GM18951 (cell line): Measurements from ENCODE around the gene KRT32.
"Not testable (repeated sequence)": the region's sequence is repeated elsewhere in the genome, so short reads cannot be mapped to it uniquely, and the experiment has no call there.

Source experiments
- POLR2A ChIP-seq: IDR thresholded peaks from 4 replicates; pipeline ENCODE4 v1.6.1; 2011; ENCODE audit warnings: mild to moderate bottlenecking; ENCODE audit not compliant: insufficient read length, insufficient read depth; ENCODE audit errors: extremely low read depth
- in situ Hi-C: fragments of 300-500 bp; cut with MboI; formaldehyde crosslinking; loops from one replicate; pipeline ENCODE4 v1.12.0; 2022; ENCODE audit warnings: low sequenced_read_pairs, mixed read lengths, inconsistent platforms; ENCODE audit not compliant: unreplicated experiment

The KRT32 gene

GRCh38 chr17:41444640-41445039 is 22.5 kb downstream of the KRT32 start:
- in situ Hi-C loops, result no loop called here
- TF ChIP-seq POLR2A, result no peak

- no peak for TF ChIP-seq POLR2A
- in situ Hi-C loops, result no loop called here
Measured at GRCh38 chr17:41444186-41444585, 23.0 kb downstream of the KRT32 start.

- in situ Hi-C loops, result no loop called here
- TF ChIP-seq POLR2A, result no peak
Measured at GRCh38 chr17:41442739-41443138, 24.4 kb downstream of the KRT32 start.

GRCh38 chr17:41440531-41441033 is 26.6 kb downstream of the KRT32 start, which contains the start of gene KRT38:
Gene KRT38 (minus strand): TSS chr17:41440983. CDS start chr17:41440921, 62 bp downstream.
- in situ Hi-C loops, result no loop called here
- TF ChIP-seq POLR2A, result no peak

- no peak for TF ChIP-seq POLR2A
- in situ Hi-C loops, result no loop called here
Measured at GRCh38 chr17:41439375-41439774, 27.8 kb downstream of the KRT32 start.

- in situ Hi-C loops, result no loop called here
- no peak for TF ChIP-seq POLR2A
Measured at GRCh38 chr17:41437769-41438168, 29.4 kb downstream of the KRT32 start.

- in situ Hi-C loops, result no loop called here
- no peak for TF ChIP-seq POLR2A
Measured at GRCh38 chr17:41437254-41437653, 29.9 kb downstream of the KRT32 start.

GRCh38 chr17:41434415-41434814 is 32.8 kb downstream of the KRT32 start:
- TF ChIP-seq POLR2A, result no peak
- in situ Hi-C loops, result no loop called here

- in situ Hi-C loops, result no loop called here
- TF ChIP-seq POLR2A, result no peak
Measured at GRCh38 chr17:41434005-41434404, 33.2 kb downstream of the KRT32 start.

- in situ Hi-C loops, result no loop called here
- TF ChIP-seq POLR2A, result no peak
Measured at GRCh38 chr17:41433586-41433985, 33.6 kb downstream of the KRT32 start.

GRCh38 chr17:41430376-41430775 is 36.8 kb downstream of the KRT32 start:
- in situ Hi-C loops, result not testable (repeated sequence)

GRCh38 chr17:41429667-41430066 is 37.5 kb downstream of the KRT32 start:
- no peak for TF ChIP-seq POLR2A
- in situ Hi-C loops, result no loop called here

- in situ Hi-C loops, result no loop called here
- no peak for TF ChIP-seq POLR2A
Measured at GRCh38 chr17:41428591-41429291, 38.4 kb downstream of the KRT32 start.

GRCh38 chr17:41424111-41424635 is 43.0 kb downstream of the KRT32 start, which contains the start of gene KRT37:
Gene KRT37 (minus strand): TSS chr17:41424585. CDS start chr17:41424523, 62 bp downstream.
- TF ChIP-seq POLR2A, result no peak
- in situ Hi-C loops, result no loop called here

- in situ Hi-C loops, result not testable (repeated sequence)
Measured at GRCh38 chr17:41422586-41422985, 44.6 kb downstream of the KRT32 start.
